Posterior cingulate gyrus (tissue), 11 donors: ENCODE results near the gene NTN1.
"Not testable (repeated sequence)": the region's sequence is repeated elsewhere in the genome, so short reads cannot be mapped to it uniquely, and the experiment has no call there.

Experiments used
- DNase-seq, 10 donors: peaks; one replicate each; pipeline versions ENCODE4 v3.0.0 to v3.0.0-alpha.2; 2020 to 2021; ENCODE audit warnings: mixed read lengths in 3 of 10
- intact Hi-C: fragments of 100-400 bp; cut with DNase I; formaldehyde crosslinking; loops from one replicate; pipeline ENCODE4 v1.15.1; 2023

The NTN1 gene

GRCh38 chr17:9144502-9145249, 123.4 kb downstream of the NTN1 start:
- peak in 1 of 10 donors; percentile 68 for DNase-seq
- intact Hi-C loops: no loop called here

GRCh38 chr17:9146064-9146463, 124.8 kb downstream of the NTN1 start:
- DNase-seq: peak in 1 of 10 donors; percentile 42
- intact Hi-C loops: no loop called here

- intact Hi-C loops: no loop called here
- peak in 1 of 10 donors; percentile 46 for DNase-seq
These were observed 127.7 kb downstream of the NTN1 start for GRCh38 chr17:9148905-9149525.

- intact Hi-C loops: no loop called here
- peak in 1 of 10 donors; percentile 62 for DNase-seq
These were observed 129.3 kb downstream of the NTN1 start for GRCh38 chr17:9150446-9151090.

- intact Hi-C loops: no loop called here
- peak in 1 of 10 donors; percentile 9 for DNase-seq
These were observed 129.8 kb downstream of the NTN1 start for GRCh38 chr17:9151091-9151490.

GRCh38 chr17:9151740-9152139, 130.4 kb downstream of the NTN1 start:
- intact Hi-C loops: not testable (repeated sequence)
- peak in 1 of 10 donors; percentile 37 for DNase-seq

GRCh38 chr17:9158544-9159452, 137.5 kb downstream of the NTN1 start:
- DNase-seq: no peak
- intact Hi-C loops: no loop called here

- DNase-seq: no peak
- intact Hi-C loops: no loop called here
These were observed 141.1 kb downstream of the NTN1 start for GRCh38 chr17:9162275-9162985.

- DNase-seq: no peak
- intact Hi-C loops: no loop called here
These were observed 145.5 kb downstream of the NTN1 start for GRCh38 chr17:9166788-9167187.

- intact Hi-C loops: no loop called here
- no peak for DNase-seq
These were observed 146.1 kb downstream of the NTN1 start for GRCh38 chr17:9167379-9167778.

- intact Hi-C loops: no loop called here
- no peak for DNase-seq
These were observed 147.8 kb downstream of the NTN1 start for GRCh38 chr17:9169116-9169515.

- no peak for DNase-seq
- intact Hi-C loops: no loop called here
These were observed 149.0 kb downstream of the NTN1 start for GRCh38 chr17:9170336-9170735.

- intact Hi-C loops: no loop called here
- no peak for DNase-seq
These were observed 149.5 kb downstream of the NTN1 start for GRCh38 chr17:9170853-9171252.

GRCh38 chr17:9173386-9173983, 152.2 kb downstream of the NTN1 start:
- intact Hi-C loops: no loop called here
- no peak for DNase-seq

- intact Hi-C loops: no loop called here
- DNase-seq: no peak
These were observed 153.0 kb downstream of the NTN1 start for GRCh38 chr17:9174312-9174711.

- intact Hi-C loops: no loop called here
- no peak for DNase-seq
These were observed 153.7 kb downstream of the NTN1 start for GRCh38 chr17:9174779-9175574.

- DNase-seq: peak in 1 of 10 donors; percentile 31
- intact Hi-C loops: no loop called here
These were observed 154.6 kb downstream of the NTN1 start for GRCh38 chr17:9175700-9176467.

- intact Hi-C loops: no loop called here
- DNase-seq: peak in 1 of 10 donors; percentile 40
These were observed 155.9 kb downstream of the NTN1 start for GRCh38 chr17:9177212-9177611.
